Smooth muscle cell (in vitro differentiated cells): ENCODE measurements around the gene CACNB4. TPM values are rescaled to one million over a fixed set of nuclear protein-coding genes. Genes with fewer than 3 reads are reported as not detected.
A peak's percentile ranks its signal among the peaks of the same experiment; 100 is the strongest.
"Not testable (repeated sequence)": the region's sequence is repeated elsewhere in the genome, so short reads cannot be mapped to it uniquely, and the experiment has no call there.

Source experiments
- DNase-seq: peaks from one replicate; lab custom pipeline; 2025; ENCODE audit not compliant: unreplicated experiment; lab: John Stamatoyannopoulos, UW
- H2AFZ ChIP-seq: fragments of 200-600 bp; sonication (generic); 2 replicates; pipeline ENCODE4 v1.6.0; 2016; ENCODE audit warnings: antibody characterized with exemption, low read depth, mild to moderate bottlenecking
- H3F3A ChIP-seq: fragments of 200-600 bp; sonication (generic); 2 replicates; pipeline ENCODE4 v1.6.0; 2017; ENCODE audit warnings: antibody characterized with exemption, low read depth
- H3K27ac ChIP-seq: fragments of 200-600 bp; sonication (generic); 2 replicates; pipeline ENCODE4 v1.5.1; 2016; ENCODE audit warnings: low read depth, mild to moderate bottlenecking
- H3K27me3 ChIP-seq: fragments of 200-600 bp; sonication (generic); 2 replicates; pipeline ENCODE4 v1.6.1; 2016; ENCODE audit warnings: low read depth, mild to moderate bottlenecking
- H3K36me3 ChIP-seq: fragments of 200-600 bp; sonication (generic); 2 replicates; pipeline ENCODE4 v1.5.1; 2016; ENCODE audit warnings: low read depth
- H3K4me1 ChIP-seq: fragments of 200-600 bp; sonication (generic); 2 replicates; pipeline ENCODE4 v1.5.1; 2016; ENCODE audit warnings: low read depth
- H3K4me2 ChIP-seq: fragments of 200-600 bp; sonication (generic); 2 replicates; pipeline ENCODE4 v1.6.0; 2016; ENCODE audit warnings: mild to moderate bottlenecking
- H3K4me3 ChIP-seq: fragments of 200-600 bp; sonication (generic); 2 replicates; pipeline ENCODE4 v1.5.1; 2016; ENCODE audit warnings: mild to moderate bottlenecking
- H3K79me2 ChIP-seq: fragments of 200-600 bp; sonication (generic); 2 replicates; pipeline ENCODE4 v1.6.0; 2016; ENCODE audit warnings: low read depth, mild to moderate bottlenecking
- H3K9ac ChIP-seq: fragments of 200-600 bp; sonication (generic); 2 replicates; pipeline ENCODE4 v1.6.0; 2016; ENCODE audit warnings: low read depth
- H3K9me3 ChIP-seq: fragments of 200-600 bp; sonication (generic); replicated peaks from 2 replicates; pipeline ENCODE4 v1.5.1; 2016; ENCODE audit warnings: low read depth
- H4K20me1 ChIP-seq: fragments of 200-600 bp; sonication (generic); 2 replicates; pipeline ENCODE4 v1.6.0; 2016; ENCODE audit warnings: low read depth
- CTCF ChIP-seq: fragments of 200-600 bp; sonication (generic); IDR thresholded peaks from 2 replicates; pipeline ENCODE4 v1.5.1; 2017; ENCODE audit warnings: borderline replicate concordance, mild to moderate bottlenecking, antibody characterized with exemption; ENCODE audit not compliant: insufficient read depth, poor library complexity, severe bottlenecking
- WGBS: methylation state at CpG from one replicate; pipeline ENCODE4 v1.1.7; 2016; ENCODE audit warnings: low lambda C conversion rate; 5-methylcytosine and 5-hydroxymethylcytosine counted together
- polyA plus RNA-seq: library from polyadenylated mRNA; unstranded; fragments of >200 nt; fragmentation: Nextera tagmentation; extraction: Ambion mirVana; gene quantifications from 2 replicates; pipeline ENCODE4 v1.2.1, GENCODE V29; 2016
- total RNA-seq: library from RNA; depleted of rRNA; stranded (reverse); fragments of >200 nt; gene quantifications from 2 replicates; pipeline ENCODE4 v1.2.3, GENCODE V29; 2014

The CACNB4 gene
- total and polyA plus RNA-seq, 2 experiments from 2014 or later, result 0.06 to 1.4 TPM

DNA sequence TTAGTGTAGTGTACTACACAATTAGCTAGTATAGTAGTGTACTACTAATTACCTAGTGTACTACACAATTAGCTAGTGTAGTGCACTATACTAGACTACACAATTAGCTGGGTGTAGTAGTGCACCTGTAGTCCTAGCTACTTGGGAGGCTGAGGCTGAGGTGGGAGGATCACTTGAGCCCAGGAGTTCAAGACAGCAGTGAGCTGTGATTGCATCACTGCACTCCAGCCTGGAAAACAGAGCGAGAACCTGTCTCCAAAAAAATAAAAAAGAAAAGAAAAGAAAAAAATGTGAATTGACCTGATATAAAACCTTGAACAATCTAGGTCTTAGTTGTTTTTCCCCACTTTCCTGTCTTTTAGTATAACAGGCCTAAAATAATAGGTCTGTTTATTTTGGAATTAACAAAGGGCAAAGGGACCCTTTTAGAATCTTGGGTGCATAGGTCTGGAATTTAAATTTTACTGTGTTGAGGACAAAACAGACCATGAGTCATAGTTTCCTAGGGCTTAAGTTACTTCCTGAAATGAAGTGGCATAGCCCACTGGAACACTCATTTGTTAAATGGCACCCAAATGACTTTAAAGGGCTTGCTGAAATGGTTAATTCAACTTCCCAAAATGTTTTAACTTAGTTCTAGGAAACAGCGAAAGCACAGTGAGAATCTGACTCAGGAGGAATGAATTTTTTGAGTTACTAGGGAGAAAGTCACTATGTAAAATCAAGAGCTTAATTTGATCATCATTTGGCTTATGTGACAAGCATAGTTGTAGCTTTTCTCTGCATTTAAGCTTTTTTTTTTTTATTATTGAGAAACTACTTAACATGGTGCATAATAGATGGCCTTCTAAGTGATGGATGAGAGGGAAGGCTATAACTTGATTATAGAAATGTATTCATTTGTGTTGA is 219.9 kb downstream of the CACNB4 start:
- H4K20me1 ChIP-seq, result no peaks in the 10 kb centered on the region
- no peaks in the 10 kb centered on the region for H3F3A ChIP-seq
- no peak overlapping the region for H3K4me3 ChIP-seq
- WGBS, result 39% methylated on average over 2 of the region's 2 CpGs
- DNase-seq, result no peak
- no peaks in the 10 kb centered on the region for H3K36me3 ChIP-seq
- no peak overlapping the region for H2AFZ ChIP-seq
- no peak overlapping the region for H3K9ac ChIP-seq
- peak overlapping the region; percentile 30 for H3K27ac ChIP-seq
- peak overlapping the region; percentile 39 for H3K4me2 ChIP-seq
- no peaks in the 10 kb centered on the region for H3K79me2 ChIP-seq
- no peak for TF ChIP-seq CTCF
- no peaks in the 10 kb centered on the region for H3K4me1 ChIP-seq
- no peaks in the 10 kb centered on the region for H3K9me3 ChIP-seq
- H3K27me3 ChIP-seq, result no peaks in the 10 kb centered on the region

DNA sequence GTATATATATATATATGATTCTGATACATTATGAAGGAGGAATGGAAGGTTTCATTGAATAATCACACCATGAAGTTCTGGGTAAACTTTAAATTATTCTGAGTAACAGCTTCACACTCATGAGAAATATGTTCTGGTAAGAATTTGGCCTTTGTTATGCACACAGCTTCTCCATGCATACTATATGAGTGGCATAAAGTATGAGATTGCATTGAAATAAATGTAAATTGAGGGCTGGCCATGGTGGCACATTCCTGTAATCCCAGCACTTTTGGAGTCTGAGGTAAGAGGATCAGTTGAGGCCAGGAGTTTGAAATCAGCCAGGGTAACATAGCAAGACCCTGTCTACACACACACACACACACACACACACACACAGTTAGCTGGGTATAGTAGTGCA is 220.6 kb downstream of the CACNB4 start:
- H3K4me2 ChIP-seq, result no peak overlapping the region

DNA sequence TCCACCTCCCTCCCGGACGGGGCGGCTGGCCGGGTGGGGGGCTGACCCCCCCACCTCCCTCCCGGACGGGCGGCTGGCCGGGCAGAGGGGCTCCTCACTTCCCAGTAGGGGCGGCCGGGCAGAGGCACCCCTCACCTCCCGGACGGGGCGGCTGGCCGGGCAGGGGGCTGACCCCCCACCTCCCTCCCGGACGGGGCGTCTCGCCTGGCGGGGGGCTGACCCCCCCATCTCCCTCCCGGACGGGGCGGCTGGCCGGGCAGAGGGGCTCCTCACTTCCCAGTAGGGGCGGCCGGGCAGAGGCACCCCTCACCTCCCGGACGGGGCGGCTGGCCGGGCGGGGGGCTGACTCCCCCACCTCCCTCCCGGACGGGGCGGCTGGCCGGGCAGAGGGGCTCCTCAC is 223.2 kb downstream of the CACNB4 start:
- H3K4me3 ChIP-seq, DNase-seq, H3K4me1 ChIP-seq, H3K4me2 ChIP-seq, H3F3A ChIP-seq, H2AFZ ChIP-seq, H3K9ac ChIP-seq, H3K27me3 ChIP-seq, H4K20me1 ChIP-seq, H3K79me2 ChIP-seq, H3K27ac ChIP-seq, H3K9me3 ChIP-seq, H3K36me3 ChIP-seq: not testable (repeated sequence)
- no CpG with 5 or more reads among the region's 34 CpGs for WGBS

More for the DNA sequence above, 220.6 kb downstream of the CACNB4 start:
- no peak for DNase-seq
- no peaks in the 10 kb centered on the region for H3K36me3 ChIP-seq
- H2AFZ ChIP-seq, result no peak overlapping the region
- H3K27ac ChIP-seq, result no peak overlapping the region
- peaks cover 2% of the 10 kb centered on the region for H3K27me3 ChIP-seq
- H3K79me2 ChIP-seq, result no peaks in the 10 kb centered on the region
- no peak for TF ChIP-seq CTCF
- no peaks in the 10 kb centered on the region for H3K9me3 ChIP-seq
- no peaks in the 10 kb centered on the region for H3K4me1 ChIP-seq
- H4K20me1 ChIP-seq, result no peaks in the 10 kb centered on the region
- no peak overlapping the region for H3K9ac ChIP-seq
- no peak overlapping the region for H3K4me3 ChIP-seq
- no peaks in the 10 kb centered on the region for H3F3A ChIP-seq

GRCh38 chr2:151872463-151872862 is 226.4 kb downstream of the CACNB4 start:
- peaks cover 15% of the 10 kb centered on the region for H3K27me3 ChIP-seq
- no peak overlapping the region for H3K4me3 ChIP-seq
- no peaks in the 10 kb centered on the region for H3K9me3 ChIP-seq
- no peaks in the 10 kb centered on the region for H3K36me3 ChIP-seq
- no peaks in the 10 kb centered on the region for H3K79me2 ChIP-seq
- DNase-seq, result no peak
- H3K4me1 ChIP-seq, result no peaks in the 10 kb centered on the region
- WGBS, result 93% methylated on average over 3 of the region's 3 CpGs
- H3F3A ChIP-seq, result no peaks in the 10 kb centered on the region
- H2AFZ ChIP-seq, result no peak overlapping the region
- H3K27ac ChIP-seq, result no peak overlapping the region
- H3K4me2 ChIP-seq, result no peak overlapping the region
- no peak for TF ChIP-seq CTCF
- no peak overlapping the region for H3K9ac ChIP-seq
- H4K20me1 ChIP-seq, result no peaks in the 10 kb centered on the region
